Adrenal gland (tissue), 5 donors: Measurements from ENCODE around the gene ADCY1.

ENCODE experiments used
- CTCF ChIP-seq, 6 experiments: fragments of 450-650 bp in 4 of 6; fragments of 200-600 bp in 2 of 6; sonication (generic) in 1 of 6; IDR thresholded peaks; 1 replicate in 5 of 6; 2 replicates in 1 of 6; pipeline versions ENCODE4 v1.5.1 to v1.8.0; 2016 to 2021; ENCODE audit warnings: antibody characterized with exemption in 6 of 6, mild to moderate bottlenecking in 2 of 6, moderate library complexity in 1 of 6
- POLR2A ChIP-seq, 2 donors: fragments of 450-650 bp; IDR thresholded peaks; one replicate each; pipeline ENCODE4 v1.6.1; 2017; ENCODE audit warnings: antibody characterized with exemption in 2 of 2, mild to moderate bottlenecking in 2 of 2, moderate library complexity in 1 of 2
- donor health status: DM: no; HTN: no; CAD: no.

- TF ChIP-seq POLR2A (IDR thresholded peaks at IDR 0.05): no peak
- TF ChIP-seq CTCF (IDR thresholded peaks at IDR 0.05): no peak
Measured at GRCh38 chr7:45712872-45713668, 138.9 kb downstream of the ADCY1 start.
